HUES6 (cell line): ENCODE results near the gene EOLA2.
"Not testable (repeated sequence)": the region's sequence is repeated elsewhere in the genome, so short reads cannot be mapped to it uniquely, and the experiment has no call there.

ENCODE experiments used
- H3K27ac ChIP-seq: 2 replicates; pipeline ENCODE4 v1.7.0; 2013; ENCODE audit warnings: low read depth, mild to moderate bottlenecking, low read length, inconsistent platforms
- H3K27me3 ChIP-seq: 2 replicates; pipeline ENCODE4 v1.6.1; 2013; ENCODE audit warnings: low read length; ENCODE audit not compliant: control insufficient read depth, insufficient read depth
- H3K36me3 ChIP-seq: 2 replicates; pipeline ENCODE4 v1.6.1; 2013; ENCODE audit warnings: low read length; ENCODE audit not compliant: control insufficient read depth, insufficient read depth
- H3K4me1 ChIP-seq: 2 replicates; pipeline ENCODE4 v1.6.1; 2013; ENCODE audit warnings: low read length; ENCODE audit not compliant: control insufficient read depth, insufficient read depth
- H3K4me3 ChIP-seq: 2 replicates; pipeline ENCODE4 v1.5.1; 2013; ENCODE audit warnings: low read depth, low read length
- H3K9ac ChIP-seq: one replicate; pipeline ENCODE4 v1.6.1; 2013; ENCODE audit warnings: mild to moderate bottlenecking, low read length
- H3K9me3 ChIP-seq: 2 replicates; pipeline ENCODE4 v1.6.1; 2013; ENCODE audit warnings: low read depth, low read length; ENCODE audit not compliant: control insufficient read depth, insufficient read depth

The EOLA2 gene

GRCh38 chrX:149932970-149933369 lies 5.3 kb downstream of the EOLA2 start:
- H3K27ac ChIP-seq, H3K9me3 ChIP-seq, H3K4me1 ChIP-seq, H3K4me3 ChIP-seq, H3K27me3 ChIP-seq, H3K9ac ChIP-seq: not testable (repeated sequence)
- peaks cover 21% of the 10 kb centered on the region for H3K36me3 ChIP-seq

DNA sequence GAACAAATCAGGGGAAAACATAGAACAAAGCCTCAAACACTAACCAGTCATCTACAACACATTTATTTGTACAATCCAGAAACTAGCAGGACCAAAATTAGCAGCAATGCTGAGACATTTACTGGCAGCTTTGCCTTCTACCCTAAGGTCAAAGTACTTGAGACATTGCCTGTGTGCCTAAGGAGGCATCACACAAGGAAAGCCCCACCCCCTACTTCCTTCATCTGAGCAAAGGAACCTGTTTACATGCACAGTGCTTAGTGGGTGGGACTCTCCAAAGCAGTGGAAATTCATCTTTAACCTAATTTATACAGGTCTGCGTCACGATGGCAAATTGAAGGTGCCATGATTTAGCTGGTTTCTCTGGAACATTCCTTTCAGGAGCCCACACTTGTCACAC lies 6.1 kb downstream of the EOLA2 start:
- not testable (repeated sequence) for H3K27ac ChIP-seq, H3K9me3 ChIP-seq, H3K4me3 ChIP-seq, H3K9ac ChIP-seq, H3K4me1 ChIP-seq, H3K27me3 ChIP-seq
- H3K36me3 ChIP-seq = peaks cover 21% of the 10 kb centered on the region

DNA sequence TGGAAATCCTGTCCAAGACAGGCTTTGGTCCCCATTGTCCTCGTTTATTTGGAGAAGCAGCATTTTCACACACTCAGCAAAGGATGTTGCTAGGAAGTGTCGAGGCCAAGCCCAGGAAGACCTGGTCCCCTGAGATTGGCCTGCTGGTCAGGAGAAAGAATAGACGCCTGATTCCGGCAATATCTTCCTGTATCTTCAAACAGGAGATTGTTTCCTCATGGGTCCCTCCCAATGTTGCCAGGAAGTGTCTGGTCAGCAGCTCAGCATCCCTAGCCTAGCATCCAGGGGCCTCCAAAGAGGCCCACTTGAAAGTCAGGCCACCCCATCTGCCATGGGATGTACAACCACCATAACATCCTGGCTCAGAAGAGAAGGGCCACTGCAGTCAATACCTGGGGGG lies 6.9 kb downstream of the EOLA2 start:
- not testable (repeated sequence) for H3K9me3 ChIP-seq, H3K4me1 ChIP-seq, H3K27me3 ChIP-seq, H3K9ac ChIP-seq, H3K27ac ChIP-seq, H3K4me3 ChIP-seq
- H3K36me3 ChIP-seq = peaks cover 21% of the 10 kb centered on the region

DNA sequence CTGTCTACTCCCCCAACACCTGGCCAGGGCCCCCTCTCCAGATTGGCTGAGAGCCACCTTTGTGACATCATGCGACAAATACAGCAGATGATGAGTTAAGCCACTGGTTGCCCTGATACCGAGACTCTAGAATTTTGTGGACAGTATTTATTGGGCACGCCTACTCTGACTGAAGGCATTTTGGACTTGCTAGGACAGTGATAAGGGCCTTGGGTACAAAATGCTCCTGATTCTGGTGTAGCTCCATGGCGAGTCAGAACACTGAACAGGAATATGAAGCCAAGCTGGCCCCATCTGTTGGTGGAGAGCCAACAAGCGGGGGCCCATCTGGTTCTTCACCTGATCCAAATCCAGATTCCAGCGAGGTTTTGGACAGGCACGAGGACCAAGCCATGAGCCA lies 8.9 kb downstream of the EOLA2 start, which contains the start of gene HSFX4:
HSFX4 (plus strand) TSS at position 174 of the 400 bp plus-strand sequence; CDS start at position 246, 72 bp downstream.
- not testable (repeated sequence) for H3K4me3 ChIP-seq, H3K4me1 ChIP-seq, H3K9ac ChIP-seq, H3K9me3 ChIP-seq, H3K27ac ChIP-seq, H3K27me3 ChIP-seq
- H3K36me3 ChIP-seq = peaks cover 17% of the 10 kb centered on the region

- H3K9me3 ChIP-seq, H3K27me3 ChIP-seq, H3K4me3 ChIP-seq, H3K27ac ChIP-seq, H3K4me1 ChIP-seq, H3K9ac ChIP-seq: not testable (repeated sequence)
- H3K36me3 ChIP-seq = peaks cover 11% of the 10 kb centered on the region
These were observed 9.7 kb downstream of the EOLA2 start for GRCh38 chrX:149928635-149929034.

GRCh38 chrX:149927964-149928258 lies 10.4 kb downstream of the EOLA2 start:
- H3K27me3 ChIP-seq, H3K4me3 ChIP-seq, H3K9me3 ChIP-seq, H3K4me1 ChIP-seq, H3K9ac ChIP-seq, H3K27ac ChIP-seq, H3K36me3 ChIP-seq: not testable (repeated sequence)

DNA sequence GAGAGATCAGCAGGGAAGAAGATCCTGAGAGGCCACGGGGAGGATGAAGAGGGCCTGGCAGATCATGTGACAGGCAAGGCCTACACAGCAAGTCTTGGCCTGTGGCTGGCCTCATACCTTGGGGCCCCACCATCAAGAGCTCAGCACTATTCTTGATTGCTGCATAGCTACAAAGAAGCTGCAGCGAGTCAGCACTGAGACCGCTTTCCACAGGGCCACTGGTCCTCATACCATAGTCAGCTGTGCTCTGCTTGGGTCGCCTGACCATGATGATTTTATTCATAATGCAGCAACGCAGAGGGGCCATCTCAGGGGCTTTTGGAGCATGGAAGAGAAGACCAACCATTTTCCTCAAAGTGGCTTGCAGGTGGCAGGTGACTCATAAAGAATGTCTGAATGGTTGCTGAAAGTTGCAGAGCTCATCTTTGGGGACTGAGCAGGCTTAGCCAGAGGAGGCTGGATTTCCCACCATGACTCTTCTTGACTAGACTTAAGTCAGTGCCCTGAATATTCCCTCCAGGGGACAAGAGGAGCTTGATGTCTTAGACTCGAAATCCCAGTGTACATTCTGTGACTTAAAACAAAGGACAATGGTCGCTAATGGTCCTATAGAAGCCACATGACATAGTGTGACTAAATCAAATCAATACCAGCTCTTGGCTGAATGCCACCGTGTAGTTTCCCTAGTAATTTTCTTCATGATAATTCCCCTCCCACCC lies 10.9 kb downstream of the EOLA2 start:
- not testable (repeated sequence) for H3K9me3 ChIP-seq, H3K4me1 ChIP-seq, H3K27ac ChIP-seq, H3K9ac ChIP-seq, H3K36me3 ChIP-seq, H3K4me3 ChIP-seq, H3K27me3 ChIP-seq

DNA sequence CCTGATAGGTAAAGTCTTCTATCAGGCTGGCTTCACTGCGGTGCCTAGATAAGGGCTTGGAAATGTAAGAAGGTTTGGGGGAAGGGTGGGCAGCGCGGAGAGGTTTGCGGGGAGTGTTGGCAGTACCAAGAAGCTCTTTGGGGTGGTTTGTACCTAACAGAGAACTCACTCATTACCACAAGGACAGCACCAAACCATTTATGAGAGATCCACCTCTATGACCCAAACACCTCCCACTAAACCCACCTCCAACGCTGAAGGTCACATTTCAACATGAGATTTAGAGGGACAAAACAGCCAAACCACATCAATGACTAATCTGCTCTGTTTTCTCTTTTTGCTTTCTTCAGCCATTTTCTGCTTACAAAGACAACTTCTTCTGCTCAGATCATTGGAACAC lies 13.9 kb downstream of the EOLA2 start:
- not testable (repeated sequence) for H3K27me3 ChIP-seq, H3K9me3 ChIP-seq, H3K36me3 ChIP-seq, H3K4me3 ChIP-seq, H3K27ac ChIP-seq, H3K4me1 ChIP-seq, H3K9ac ChIP-seq

- H3K27ac ChIP-seq, H3K27me3 ChIP-seq, H3K36me3 ChIP-seq, H3K9me3 ChIP-seq, H3K9ac ChIP-seq, H3K4me3 ChIP-seq, H3K4me1 ChIP-seq: not testable (repeated sequence)
These were observed 14.5 kb downstream of the EOLA2 start for GRCh38 chrX:149923836-149924235.

- Histone ChIP-seq H3K27me3 (no peaks in the 10 kb centered on the region), H3K36me3 (no peaks in the 10 kb centered on the region), H3K9ac (no peak overlapping the region), H3K4me3 (no peak overlapping the region), H3K4me1 (no peaks in the 10 kb centered on the region), H3K9me3 (no peaks in the 10 kb centered on the region), H3K27ac (no peak overlapping the region)
These were observed 21.4 kb downstream of the EOLA2 start for GRCh38 chrX:149916745-149917392.

- H3K27ac ChIP-seq = no peak overlapping the region
- no peaks in the 10 kb centered on the region for H3K9me3 ChIP-seq
- H3K4me3 ChIP-seq = no peak overlapping the region
- no peak overlapping the region for H3K9ac ChIP-seq
- no peaks in the 10 kb centered on the region for H3K27me3 ChIP-seq
- no peaks in the 10 kb centered on the region for H3K4me1 ChIP-seq
- H3K36me3 ChIP-seq = no peaks in the 10 kb centered on the region
These were observed 28.1 kb downstream of the EOLA2 start for GRCh38 chrX:149910178-149910695.
